ENCODE data around the gene OR52A1. TPM values are rescaled to one million over a fixed set of nuclear protein-coding genes. Genes with fewer than 3 reads are reported as not detected.
A peak's percentile ranks its signal among the peaks of the same experiment; 100 is the strongest.

The OR52A1 gene
- total RNA-seq, 4 donors from 2014 or later: not detected

- H3K27me3 ChIP-seq: no peaks in the 10 kb centered on the region
- H3K4me3 ChIP-seq: no peak overlapping the region
- no peaks in the 10 kb centered on the region for H3K4me1 ChIP-seq
- intact Hi-C loops (cut with DNase I; ENCODE audit: low total_unique reads): no loop called here
- peak; percentile 19 to 36 for DNase-seq
- H3K27ac ChIP-seq: no peak overlapping the region
- no peaks in the 10 kb centered on the region for H3K36me3 ChIP-seq
- no peaks in the 10 kb centered on the region for H3K9me3 ChIP-seq
- TF ChIP-seq POLR2A (IDR thresholded peaks at IDR 0.05) (no peak), CTCF (IDR thresholded peaks at IDR 0.05) (peak; percentile 36 to 60 (median 48))
Measured at GRCh38 chr11:5123802-5124521, 30.6 kb downstream of the OR52A1 start.

GRCh38 chr11:5118893-5119292 is 35.7 kb downstream of the OR52A1 start:
- TF ChIP-seq POLR2A (IDR thresholded peaks at IDR 0.05): no peak
- TF ChIP-seq CTCF (IDR thresholded peaks at IDR 0.05): no peak
- Histone ChIP-seq H3K27me3 (no peaks in the 10 kb centered on the region), H3K9me3 (no peaks in the 10 kb centered on the region), H3K36me3 (no peaks in the 10 kb centered on the region), H3K4me1 (no peaks in the 10 kb centered on the region), H3K4me3 (no peak overlapping the region), H3K27ac (no peak overlapping the region)
- DNase-seq: no peak
- intact Hi-C loops (cut with DNase I; ENCODE audit: low total_unique reads): no loop called here

- DNase-seq: no peak
- no peak overlapping the region for H3K4me3 ChIP-seq
- intact Hi-C loops (cut with DNase I; ENCODE audit: low total_unique reads): no loop called here
- no peaks in the 10 kb centered on the region for H3K4me1 ChIP-seq
- H3K36me3 ChIP-seq: no peaks in the 10 kb centered on the region
- TF ChIP-seq CTCF (IDR thresholded peaks at IDR 0.05): no peak
- no peak for TF ChIP-seq POLR2A (IDR thresholded peaks at IDR 0.05)
- no peak overlapping the region for H3K27ac ChIP-seq
- H3K9me3 ChIP-seq: no peaks in the 10 kb centered on the region
- H3K27me3 ChIP-seq: no peaks in the 10 kb centered on the region
Measured at GRCh38 chr11:5117588-5117987, 37.0 kb downstream of the OR52A1 start.

- Histone ChIP-seq H3K36me3 (no peaks in the 10 kb centered on the region), H3K4me3 (no peak overlapping the region), H3K27ac (no peak overlapping the region), H3K9me3 (no peaks in the 10 kb centered on the region), H3K27me3 (no peaks in the 10 kb centered on the region), H3K4me1 (no peaks in the 10 kb centered on the region)
- intact Hi-C loops (cut with DNase I; ENCODE audit: low total_unique reads): no loop called here
- DNase-seq: no peak
- TF ChIP-seq POLR2A (IDR thresholded peaks at IDR 0.05): no peak
- no peak for TF ChIP-seq CTCF (IDR thresholded peaks at IDR 0.05)
Measured at GRCh38 chr11:5115339-5115738, 39.2 kb downstream of the OR52A1 start.

GRCh38 chr11:5107285-5107684 is 47.3 kb downstream of the OR52A1 start:
- intact Hi-C loops (cut with DNase I; ENCODE audit: low total_unique reads): no loop called here

More at GRCh38 chr11:5107285-5107684, 47.3 kb downstream of the OR52A1 start:
- no peak for DNase-seq
- no peaks in the 10 kb centered on the region for H3K4me1 ChIP-seq
- H3K4me3 ChIP-seq: no peak overlapping the region
- no peaks in the 10 kb centered on the region for H3K9me3 ChIP-seq
- TF ChIP-seq CTCF (IDR thresholded peaks at IDR 0.05): no peak
- TF ChIP-seq POLR2A (IDR thresholded peaks at IDR 0.05): no peak
- no peak overlapping the region for H3K27ac ChIP-seq
- H3K36me3 ChIP-seq: no peaks in the 10 kb centered on the region
- no peaks in the 10 kb centered on the region for H3K27me3 ChIP-seq

Data from uterus (tissue), 4 donors.